Mucosa of descending colon (tissue), 3 donors: ENCODE measurements around the gene SUSD6. TPM values are rescaled to one million over a fixed set of nuclear protein-coding genes. Genes with fewer than 3 reads are reported as not detected.

Experiments used
- ATAC-seq: fragments of 200-7000 bp; cut with Tn5 transposase; one replicate; pipeline ENCODE4 v1.9.1; 2020; ENCODE audit warnings: mild to moderate bottlenecking, moderate library complexity
- DNase-seq, 3 donors: peaks; one replicate each; pipeline ENCODE4 v3.0.0-alpha.2; 2020
- H3K36me3 ChIP-seq: fragments of 200-600 bp; one replicate; pipeline ENCODE4 v1.8.0; 2021; ENCODE audit warnings: low read depth, mild to moderate bottlenecking
- H3K4me1 ChIP-seq: fragments of 200-600 bp; one replicate; pipeline ENCODE4 v1.8.0; 2021; ENCODE audit warnings: low read depth, mild to moderate bottlenecking
- H3K4me3 ChIP-seq: fragments of 200-600 bp; one replicate; pipeline ENCODE4 v1.8.0; 2021; ENCODE audit warnings: mild to moderate bottlenecking
- H3K9me3 ChIP-seq: fragments of 200-600 bp; one replicate; pipeline ENCODE4 v1.8.0; 2021; ENCODE audit warnings: mild to moderate bottlenecking
- intact Hi-C, 2 donors: fragments of 100-400 bp; cut with DNase I in 1 of 2; cut with micrococcal nuclease in 1 of 2; formaldehyde crosslinking; loops; one replicate each; pipeline versions ENCODE4 v1.11.0 to v1.11.1; 2022; cut with DNase I, micrococcal nuclease
- total RNA-seq, 3 donors: library from RNA; stranded (reverse); fragmentation: NEBNext Ultra II Directional in 2 of 3; extraction: Animal tissue kit (Norgen Biotek cat#: 25700) in 2 of 3; gene quantifications; one replicate each; pipeline versions ENCODE4 v1.2.1 to v1.2.4, GENCODE V29; 2021 to 2023
- TF ChIP-seq, protein P1 (sequence below): fragments of 200-600 bp; IDR thresholded peaks from one replicate; pipeline ENCODE4 v1.8.0; 2022; ENCODE audit warnings: antibody characterized with exemption, mild to moderate bottlenecking
- donor health status: DM: no; HTN: no; CAD: no; lungs with moderate emphysema.
- donor health status: DM: no; HTN: no; CAD: no.
- donor health status: DM: no; HTN: yes; CAD: no.

The SUSD6 gene
- total RNA-seq, 3 donors from 2014 or later = 56.3 to 98.3 (median 95.6) TPM

DNA sequence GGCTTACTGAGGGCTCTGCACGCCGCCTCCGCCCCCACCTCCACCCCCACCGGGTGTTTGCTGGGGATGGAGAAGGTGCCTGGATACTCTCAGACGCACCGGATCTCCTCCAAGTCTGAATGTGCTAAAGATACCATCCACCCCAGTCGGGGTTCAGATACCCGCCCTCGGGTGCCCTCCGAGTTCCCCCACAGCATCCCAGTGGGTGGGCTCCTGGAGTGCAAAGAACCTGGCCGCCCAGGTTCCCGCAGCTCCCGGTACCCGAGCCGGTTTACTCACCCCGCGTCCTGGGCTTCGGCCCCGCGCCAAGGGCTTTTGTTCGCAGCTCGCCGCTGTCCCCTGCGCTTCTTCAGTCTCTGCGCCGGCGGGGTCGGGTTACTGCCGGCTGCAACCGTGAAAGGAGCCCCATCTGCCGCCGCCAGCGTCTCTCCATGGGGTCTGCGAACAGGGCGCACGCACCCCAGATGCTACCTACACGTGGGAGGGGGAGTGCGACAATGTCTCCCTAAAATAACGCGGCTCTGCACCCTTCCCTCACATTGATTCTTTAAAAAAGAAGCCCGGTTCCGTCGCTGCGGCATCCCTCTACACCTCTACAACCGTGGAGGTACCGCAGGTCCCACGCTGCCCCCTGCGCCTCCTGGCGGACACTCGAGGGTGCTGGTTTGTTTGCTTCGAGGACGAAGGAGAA, 37.0 kb upstream of the SUSD6 start, which contains the start of gene CCDC177:
CCDC177 (minus strand) TSS at position 609 of the 691 bp plus-strand sequence. CDS start 1,249 bp downstream, outside the sequence.
- DNase-seq (peak; percentile 60 to 75 (median 74)), ATAC-seq (peak; percentile 69)
- Histone ChIP-seq H3K4me3 (no peak within 1 kb of the TSS), H3K4me1 (peaks cover 24% of the 10 kb centered on the region), H3K36me3 (no peaks in the 10 kb centered on the region), H3K9me3 (no peaks in the 10 kb centered on the region)
- intact Hi-C loops = no loop called here
- TF ChIP-seq, protein P1, sequence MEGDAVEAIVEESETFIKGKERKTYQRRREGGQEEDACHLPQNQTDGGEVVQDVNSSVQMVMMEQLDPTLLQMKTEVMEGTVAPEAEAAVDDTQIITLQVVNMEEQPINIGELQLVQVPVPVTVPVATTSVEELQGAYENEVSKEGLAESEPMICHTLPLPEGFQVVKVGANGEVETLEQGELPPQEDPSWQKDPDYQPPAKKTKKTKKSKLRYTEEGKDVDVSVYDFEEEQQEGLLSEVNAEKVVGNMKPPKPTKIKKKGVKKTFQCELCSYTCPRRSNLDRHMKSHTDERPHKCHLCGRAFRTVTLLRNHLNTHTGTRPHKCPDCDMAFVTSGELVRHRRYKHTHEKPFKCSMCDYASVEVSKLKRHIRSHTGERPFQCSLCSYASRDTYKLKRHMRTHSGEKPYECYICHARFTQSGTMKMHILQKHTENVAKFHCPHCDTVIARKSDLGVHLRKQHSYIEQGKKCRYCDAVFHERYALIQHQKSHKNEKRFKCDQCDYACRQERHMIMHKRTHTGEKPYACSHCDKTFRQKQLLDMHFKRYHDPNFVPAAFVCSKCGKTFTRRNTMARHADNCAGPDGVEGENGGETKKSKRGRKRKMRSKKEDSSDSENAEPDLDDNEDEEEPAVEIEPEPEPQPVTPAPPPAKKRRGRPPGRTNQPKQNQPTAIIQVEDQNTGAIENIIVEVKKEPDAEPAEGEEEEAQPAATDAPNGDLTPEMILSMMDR = peak; percentile 74

DNA sequence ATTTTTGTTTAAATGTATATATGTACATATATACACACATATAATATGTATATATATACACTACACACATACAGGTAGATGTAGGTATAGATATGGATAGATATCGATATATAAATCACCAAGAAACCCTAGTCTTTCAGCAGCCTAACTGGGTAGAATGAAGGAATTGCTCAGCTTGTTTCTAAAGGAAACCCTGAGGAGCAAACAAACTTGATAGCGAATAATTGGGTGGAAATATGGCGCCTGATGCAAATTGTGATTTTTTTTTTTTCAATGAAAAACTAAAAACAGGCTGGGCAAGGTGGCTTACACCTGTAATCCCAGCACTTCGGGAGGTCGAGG, 36.5 kb upstream of the SUSD6 start:
- intact Hi-C loops = no loop called here
- Histone ChIP-seq H3K9me3 (no peaks in the 10 kb centered on the region), H3K4me1 (peaks cover 24% of the 10 kb centered on the region), H3K4me3 (no peak overlapping the region), H3K36me3 (no peaks in the 10 kb centered on the region)
- DNase-seq (no peak), ATAC-seq (no peak)
- TF ChIP-seq, protein P1 = no peak

DNA sequence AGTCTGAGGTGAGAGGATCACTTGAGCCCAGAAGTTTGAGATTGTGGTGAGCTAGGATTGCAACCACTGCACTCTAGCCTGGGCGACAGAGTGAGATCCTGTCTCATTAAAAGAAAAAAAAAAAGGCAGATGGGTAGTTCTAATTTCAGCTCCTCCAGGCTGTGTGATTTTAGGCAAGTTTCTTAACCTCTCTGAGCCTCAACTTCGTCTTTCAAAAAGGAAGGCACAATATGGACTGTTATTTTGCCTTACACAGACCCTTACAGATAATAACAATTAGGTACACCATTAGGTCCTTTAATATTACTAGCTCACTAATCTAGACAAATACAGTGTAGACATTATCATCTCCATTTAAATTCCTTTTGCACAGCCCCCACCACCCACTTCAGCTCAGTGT, 31.9 kb upstream of the SUSD6 start:
- Histone ChIP-seq H3K9me3 (no peaks in the 10 kb centered on the region), H3K4me3 (no peak overlapping the region), H3K4me1 (peaks cover 3% of the 10 kb centered on the region), H3K36me3 (no peaks in the 10 kb centered on the region)
- DNase-seq (no peak), ATAC-seq (no peak)
- TF ChIP-seq, protein P1 = no peak
- intact Hi-C loops = no loop called here

DNA sequence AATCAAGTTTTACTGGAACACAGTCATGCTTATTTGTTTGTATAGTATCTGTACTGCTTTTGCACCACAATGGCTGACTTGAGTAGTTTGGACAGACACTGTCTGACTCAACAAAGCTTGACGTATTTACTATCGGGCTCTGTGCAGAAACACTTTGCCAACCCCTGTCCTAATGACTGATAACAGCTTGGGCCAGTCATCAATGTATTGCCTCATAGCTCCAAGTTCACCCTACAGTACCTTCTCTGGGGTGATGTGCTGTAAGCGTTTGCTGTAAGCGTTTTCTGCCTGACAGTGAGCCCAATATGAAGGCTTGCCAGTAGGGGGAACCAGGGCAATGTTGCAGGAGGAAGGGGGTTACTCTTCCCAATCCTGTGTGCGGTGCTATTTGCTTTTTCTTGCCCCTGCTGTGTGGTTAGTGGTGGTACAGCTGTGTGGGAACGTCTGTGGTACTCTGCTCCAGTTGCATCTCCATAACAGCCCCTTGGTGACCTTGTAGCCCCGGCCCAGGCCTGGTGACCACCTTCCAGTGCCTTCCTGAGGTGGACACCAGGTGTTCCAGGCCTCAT, 31.3 kb upstream of the SUSD6 start:
- DNase-seq (no peak), ATAC-seq (peak; percentile 68)
- TF ChIP-seq, protein P1 = no peak
- H3K4me1 ChIP-seq = no peaks in the 10 kb centered on the region
- H3K36me3 ChIP-seq = no peaks in the 10 kb centered on the region
- intact Hi-C loops = loop anchor here in 1 of 2 donors (5.0 kb wide), 1 partner anchor 147 kb away; no protein-coding TSS in a partner anchor
- H3K9me3 ChIP-seq = no peaks in the 10 kb centered on the region
- H3K4me3 ChIP-seq = no peak overlapping the region

DNA sequence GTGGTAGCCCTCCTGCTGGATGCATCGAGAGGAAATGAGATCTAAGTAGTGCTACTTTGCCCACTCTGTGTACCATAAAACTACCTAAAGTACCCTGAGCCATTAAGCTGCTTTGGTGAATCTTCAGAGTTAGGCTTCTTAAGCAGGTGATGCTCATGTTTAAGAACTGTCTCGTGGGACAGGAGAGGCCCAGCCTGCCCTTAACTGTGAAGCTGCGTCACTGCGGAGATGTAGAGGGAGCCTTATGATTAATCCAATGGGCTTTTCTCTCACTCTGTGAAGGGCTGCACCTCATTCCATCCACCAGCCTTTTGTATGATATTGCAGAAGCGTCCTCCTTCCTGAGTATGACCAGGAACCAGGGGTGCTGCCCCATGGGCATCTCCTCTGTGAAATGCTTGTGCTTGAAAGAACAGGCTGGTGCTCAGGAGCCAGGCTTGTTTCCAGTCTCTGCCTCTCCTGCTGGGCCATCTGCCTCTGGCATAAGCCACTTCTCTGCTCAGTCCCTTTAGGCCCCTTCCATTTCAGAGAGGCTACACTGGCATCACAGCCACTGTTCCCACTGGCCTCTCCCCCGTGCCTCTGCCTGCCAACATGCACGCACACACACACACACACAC, 30.0 kb upstream of the SUSD6 start:
- intact Hi-C loops = loop anchor here in 1 of 2 donors (5.0 kb wide), 1 partner anchor 146 kb away; no protein-coding TSS in a partner anchor
- DNase-seq (no peak), ATAC-seq (no peak)
- TF ChIP-seq, protein P1 = no peak
- no peaks in the 10 kb centered on the region for H3K36me3 ChIP-seq
- H3K4me1 ChIP-seq = no peaks in the 10 kb centered on the region
- H3K9me3 ChIP-seq = no peaks in the 10 kb centered on the region
- no peak overlapping the region for H3K4me3 ChIP-seq
